MCF 10A (cell line): Measurements from ENCODE around the gene SLCO2A1. TPM values are rescaled to one million over a fixed set of nuclear protein-coding genes. Genes with fewer than 3 reads are reported as not detected.

Experiments used
- BruUV-seq: library from RNA; stranded (reverse); fragments of 400-500 nt; replicated peaks from 2 replicates; lab custom pipeline; 2021; lab: Mats Ljungman, UMichigan
- CTCF ChIA-PET: fragments of 300-600 bp; sonication (Branson Sonifier 250); formaldehyde crosslinking; extraction: SDS; loops from one replicate; lab custom pipeline; 2021; ENCODE audit warnings: antibody characterized with exemption, inconsistent platforms; lab: Yijun Ruan, JAX
- POLR2A ChIA-PET: fragments of 300-600, 350-650 bp; sonication (Branson Sonifier 250); formaldehyde crosslinking; extraction: SDS; loops from one replicate; lab custom pipeline; 2020; ENCODE audit warnings: antibody characterized with exemption, inconsistent platforms; lab: Yijun Ruan, JAX
- DNase-seq: peaks from one replicate; pipeline ENCODE4 v3.0.0-alpha.2; 2018; ENCODE audit not compliant: unreplicated experiment
- H3K27ac Mint-ChIP-seq: one replicate; pipeline ENCODE4 v1.8.0; 2022; ENCODE audit warnings: mild to moderate bottlenecking, low read depth, mixed read lengths; ENCODE audit not compliant: unreplicated experiment
- H3K27me3 Mint-ChIP-seq: one replicate; pipeline ENCODE4 v1.8.0; 2022; ENCODE audit warnings: mixed read lengths; ENCODE audit not compliant: insufficient read depth, unreplicated experiment
- H3K36me3 Mint-ChIP-seq: one replicate; pipeline ENCODE4 v1.8.0; 2022; ENCODE audit warnings: mild to moderate bottlenecking, moderate library complexity, mixed read lengths; ENCODE audit not compliant: insufficient read depth, unreplicated experiment
- H3K4me1 Mint-ChIP-seq: one replicate; pipeline ENCODE4 v1.8.0; 2022; ENCODE audit warnings: mixed read lengths; ENCODE audit not compliant: insufficient read depth, unreplicated experiment
- H3K4me3 Mint-ChIP-seq: one replicate; pipeline ENCODE4 v1.8.0; 2022; ENCODE audit warnings: mild to moderate bottlenecking, moderate library complexity, mixed read lengths; ENCODE audit not compliant: unreplicated experiment
- H3K9me3 Mint-ChIP-seq: one replicate; pipeline ENCODE4 v1.8.0; 2022; ENCODE audit warnings: mixed read lengths; ENCODE audit not compliant: unreplicated experiment
- CTCF ChIP-seq: fragments of 200-600 bp; IDR thresholded peaks from one replicate; pipeline ENCODE4 v1.8.0; 2022; ENCODE audit warnings: antibody characterized with exemption, mild to moderate bottlenecking; ENCODE audit not compliant: unreplicated experiment
- intact Hi-C: fragments of 100-400 bp; cut with micrococcal nuclease; formaldehyde crosslinking; loops from 2 replicates; pipeline ENCODE4 v1.14.1; 2022
- total RNA-seq: library from RNA; stranded (reverse); gene quantifications from 2 replicates; pipeline ENCODE4 v1.2.3, GENCODE V29; 2022

SLCO2A1 gene
- total RNA-seq, 1 experiment from 2014 or later, result 1.0 TPM

- DNase-seq, result peak; percentile 38
- H3K27ac Mint-ChIP-seq, result no peak overlapping the region
- H3K4me3 Mint-ChIP-seq, result no peak overlapping the region
- intact Hi-C loops, result no loop called here
- POLR2A ChIA-PET, result interaction anchor here (0.6 kb wide), 1 partner anchor 82 kb away, joined by 3 read pairs; no protein-coding TSS in a partner anchor
- H3K36me3 Mint-ChIP-seq, result no peaks in the 10 kb centered on the region
- H3K4me1 Mint-ChIP-seq, result peaks cover 20% of the 10 kb centered on the region
- H3K9me3 Mint-ChIP-seq, result peaks cover 7% of the 10 kb centered on the region
- no peak for TF ChIP-seq CTCF
- no TSS peak for BruUV-seq
- no peaks in the 10 kb centered on the region for H3K27me3 Mint-ChIP-seq
- CTCF ChIA-PET, result interaction anchor here (0.8 to 1.4 kb wide), 2 partner anchors 23 to 220 kb away, joined by 4 read pairs; no protein-coding TSS in a partner anchor
Measured at GRCh38 chr3:133991637-133992036, 38.1 kb downstream of the SLCO2A1 start.

DNA sequence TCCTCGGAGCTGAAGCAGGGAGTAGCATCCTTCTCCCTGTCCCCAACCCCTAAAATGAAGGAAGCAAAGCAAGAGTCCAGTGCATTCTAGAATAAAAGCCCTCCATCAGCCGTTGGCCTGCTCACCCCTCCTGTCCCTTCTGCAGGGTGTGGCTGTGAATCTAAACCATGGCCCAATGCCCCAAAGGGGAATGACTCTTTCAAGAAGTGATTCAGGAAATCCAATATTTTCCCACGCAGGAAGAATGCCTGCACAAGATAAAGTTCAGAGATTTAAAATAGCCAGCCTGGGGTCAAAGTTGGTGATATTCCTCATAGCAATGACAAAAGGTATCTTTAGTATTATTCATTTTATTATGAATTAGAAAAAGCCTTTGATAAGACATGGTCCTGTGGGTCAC, 38.5 kb downstream of the SLCO2A1 start:
- ChIA-PET CTCF (interaction anchor here (0.8 kb wide), 1 partner anchor 221 kb away, joined by 4 read pairs; no protein-coding TSS in a partner anchor), POLR2A (no interaction called here)
- intact Hi-C loops, result no loop called here
- Mint-ChIP-seq H3K4me1 (peaks cover 20% of the 10 kb centered on the region), H3K9me3 (peaks cover 7% of the 10 kb centered on the region), H3K27ac (no peak overlapping the region), H3K27me3 (no peaks in the 10 kb centered on the region), H3K36me3 (no peaks in the 10 kb centered on the region), H3K4me3 (no peak overlapping the region)
- TF ChIP-seq CTCF, result no peak
- no TSS peak for BruUV-seq
- peak; percentile 34 for DNase-seq

DNA sequence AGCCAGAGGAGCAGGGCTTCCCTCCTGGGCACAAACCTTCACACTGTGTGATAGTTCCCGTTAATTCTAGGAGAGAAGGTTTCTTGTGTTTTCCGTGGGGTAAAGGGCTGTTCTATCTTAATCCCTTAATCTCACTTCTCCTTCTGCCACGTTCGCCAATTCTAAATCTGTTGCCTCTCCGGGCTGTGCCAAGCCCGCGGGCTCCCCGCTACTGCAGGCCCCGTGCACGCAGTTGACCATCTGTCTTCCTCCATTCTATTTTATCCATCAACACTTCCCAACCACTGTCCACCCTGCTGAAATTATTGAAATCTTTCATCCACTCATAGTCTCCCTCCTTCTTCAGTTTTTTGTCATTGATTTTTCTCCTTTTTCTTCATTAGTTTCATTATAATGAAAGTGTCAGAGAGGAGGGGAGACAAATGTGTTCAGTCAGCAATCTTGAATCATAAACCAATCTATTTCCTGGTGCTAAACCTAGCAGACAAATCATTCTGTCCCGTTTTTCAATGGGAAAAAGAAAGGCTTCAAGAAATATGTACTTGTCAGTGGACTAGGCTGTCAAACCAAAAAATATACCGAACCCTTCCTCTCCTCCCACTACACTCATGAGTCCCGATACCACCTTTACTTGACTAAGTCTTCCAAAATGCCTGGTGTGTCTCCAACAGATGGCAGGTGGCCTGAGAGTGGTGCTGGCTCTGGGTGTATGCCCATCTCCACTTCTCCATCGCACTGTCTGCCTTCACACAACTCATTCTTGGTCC, 39.6 kb downstream of the SLCO2A1 start:
- Mint-ChIP-seq H3K4me1 (peaks cover 20% of the 10 kb centered on the region), H3K9me3 (peaks cover 7% of the 10 kb centered on the region), H3K27me3 (no peaks in the 10 kb centered on the region), H3K27ac (no peak overlapping the region), H3K36me3 (no peaks in the 10 kb centered on the region), H3K4me3 (no peak overlapping the region)
- CTCF ChIA-PET, result no interaction called here
- POLR2A ChIA-PET, result no interaction called here
- no peak for DNase-seq
- no TSS peak for BruUV-seq
- intact Hi-C loops, result no loop called here
- no peak for TF ChIP-seq CTCF

DNA sequence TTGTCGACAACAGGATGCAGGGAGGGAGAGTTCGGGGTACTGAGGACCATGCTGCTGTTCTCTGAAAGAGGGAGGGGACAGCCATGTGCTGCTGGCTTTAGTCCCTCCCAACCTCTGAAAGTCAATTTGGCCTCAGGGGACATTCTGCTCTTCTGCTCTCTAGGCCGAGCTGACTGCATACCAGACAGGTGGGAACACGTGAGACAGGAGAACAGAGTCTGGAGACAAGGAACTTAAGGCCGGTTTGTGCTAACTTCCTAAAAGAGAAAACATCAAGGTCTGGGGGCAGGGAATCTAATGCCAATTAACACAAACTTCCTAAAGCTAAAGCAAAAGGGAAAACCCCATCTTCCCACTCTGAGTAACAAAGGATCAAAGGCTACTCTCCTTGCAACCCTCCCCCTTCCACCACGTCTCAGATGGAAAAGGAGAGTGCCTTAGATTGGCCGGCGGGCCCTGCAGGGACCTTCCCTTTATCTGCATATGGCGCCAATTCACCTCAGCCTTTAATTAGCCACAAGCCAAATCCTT, 41.0 kb downstream of the SLCO2A1 start:
- Mint-ChIP-seq H3K9me3 (no peaks in the 10 kb centered on the region), H3K27me3 (no peaks in the 10 kb centered on the region), H3K27ac (no peak overlapping the region), H3K4me3 (no peak overlapping the region), H3K36me3 (no peaks in the 10 kb centered on the region), H3K4me1 (peaks cover 20% of the 10 kb centered on the region)
- no peak for TF ChIP-seq CTCF
- CTCF ChIA-PET, result interaction anchor here (0.7 kb wide), 1 partner anchor 58 kb away, joined by 4 read pairs; no protein-coding TSS in a partner anchor
- POLR2A ChIA-PET, result interaction anchor here (1.2 kb wide), 1 partner anchor 12 kb away, joined by 3 read pairs; no protein-coding TSS in a partner anchor
- DNase-seq, result no peak
- intact Hi-C loops, result no loop called here
- no TSS peak for BruUV-seq
